NCI-H345 treated with DMSO at 0.1 percent for 48 hours (cell line): Measurements from ENCODE around the gene OR2V2.
"Not testable (repeated sequence)": the region's sequence is repeated elsewhere in the genome, so short reads cannot be mapped to it uniquely, and the experiment has no call there.

Experiments
- DNase-seq: peaks from one replicate; lab custom pipeline; 2025; ENCODE audit not compliant: unreplicated experiment; lab: John Stamatoyannopoulos, UW

Gene OR2V2

GRCh38 chr5:181114844-181115778 is 32.3 kb upstream of the OR2V2 start:
- no peak for DNase-seq

- DNase-seq, result no peak
These were observed 29.0 kb upstream of the OR2V2 start for GRCh38 chr5:181118369-181118768.

- no peak for DNase-seq
These were observed 28.3 kb upstream of the OR2V2 start for GRCh38 chr5:181119105-181119504.

GRCh38 chr5:181120306-181120705 is 27.1 kb upstream of the OR2V2 start:
- DNase-seq, result no peak

GRCh38 chr5:181120761-181121160 is 26.6 kb upstream of the OR2V2 start:
- no peak for DNase-seq

DNA sequence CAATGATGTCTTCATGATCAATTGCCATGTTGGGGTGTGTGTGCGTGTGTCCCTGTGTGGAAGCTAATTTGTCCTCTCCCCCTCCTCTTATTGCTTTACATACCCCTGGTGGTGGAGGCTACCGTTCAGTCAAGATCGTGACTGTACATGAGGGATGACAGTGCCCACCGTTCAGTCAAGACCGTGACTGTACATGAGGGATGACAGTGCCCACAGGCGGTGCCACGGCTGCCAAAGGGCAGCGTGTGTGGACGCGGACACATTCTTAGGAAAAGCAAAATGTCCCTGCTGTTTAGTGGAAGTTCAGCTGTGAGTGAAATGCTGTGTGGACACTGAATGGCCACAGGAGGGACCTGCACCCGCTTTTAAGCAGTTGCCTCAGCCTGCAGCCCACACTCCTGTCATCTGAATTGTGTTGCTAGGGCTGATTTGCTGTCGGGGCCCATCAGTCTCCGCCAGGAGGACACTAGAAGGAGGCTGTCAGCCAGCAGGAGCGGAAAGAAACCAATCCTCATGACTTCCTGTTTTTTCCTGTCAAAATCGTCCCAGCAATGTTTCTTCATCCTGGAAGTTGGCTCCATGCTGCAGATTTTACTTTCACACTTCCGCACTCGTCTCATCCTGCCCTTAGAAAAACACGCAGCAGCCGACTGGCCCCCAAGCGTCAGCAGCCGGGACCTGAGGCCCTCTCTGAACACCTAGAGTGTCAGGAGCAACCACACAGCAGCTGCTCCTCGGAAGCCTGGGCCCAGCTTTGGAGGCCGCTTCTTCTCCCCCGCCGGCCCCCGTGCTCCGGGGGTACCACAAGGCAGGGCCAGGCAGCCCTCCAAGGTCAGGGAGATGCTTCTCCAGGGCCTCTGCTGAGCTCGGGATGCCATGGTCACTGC is 25.5 kb upstream of the OR2V2 start:
- no peak for DNase-seq

DNA sequence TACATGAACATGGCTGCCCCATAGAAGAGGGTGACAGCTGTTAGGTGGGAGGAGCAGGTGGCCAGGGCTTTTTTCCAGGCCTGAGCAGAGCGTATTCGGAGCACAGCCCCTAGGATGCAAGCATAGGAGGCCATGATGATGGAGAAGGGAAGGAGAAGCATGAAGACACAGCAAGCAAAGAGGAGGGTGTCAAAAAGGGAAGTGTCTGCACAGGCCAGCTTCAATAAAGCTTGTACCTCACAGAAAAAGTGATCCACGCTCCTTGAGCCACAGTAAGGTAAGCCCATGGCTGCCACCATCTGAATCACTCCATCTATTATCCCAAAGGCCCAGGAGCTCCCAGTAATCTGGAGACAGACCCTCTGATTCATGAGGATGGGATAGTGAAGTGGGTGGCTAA is 22.9 kb upstream of the OR2V2 start:
- no peak for DNase-seq

DNA sequence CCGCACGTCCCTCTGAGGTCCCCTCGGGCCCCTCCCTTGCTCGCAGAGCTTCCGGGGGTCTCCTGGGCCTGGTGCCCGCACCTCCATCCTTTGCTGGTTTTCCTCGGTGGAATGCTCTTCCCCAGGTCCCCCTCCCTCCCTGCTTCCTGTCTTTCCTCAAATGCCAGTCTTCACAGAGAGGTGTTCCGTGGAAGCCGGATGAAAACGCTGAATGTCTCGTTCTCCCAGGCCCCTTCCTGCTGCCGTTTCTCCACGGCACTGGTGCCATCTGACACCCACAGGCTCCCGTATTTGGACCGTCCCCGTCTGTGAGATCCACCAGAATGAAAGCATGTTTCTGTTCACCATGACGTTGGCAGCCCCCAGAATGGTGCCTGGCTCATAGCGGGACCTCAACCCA is 20.5 kb upstream of the OR2V2 start:
- DNase-seq, result no peak

GRCh38 chr5:181127456-181127855 is 19.9 kb upstream of the OR2V2 start:
- DNase-seq, result no peak

DNA sequence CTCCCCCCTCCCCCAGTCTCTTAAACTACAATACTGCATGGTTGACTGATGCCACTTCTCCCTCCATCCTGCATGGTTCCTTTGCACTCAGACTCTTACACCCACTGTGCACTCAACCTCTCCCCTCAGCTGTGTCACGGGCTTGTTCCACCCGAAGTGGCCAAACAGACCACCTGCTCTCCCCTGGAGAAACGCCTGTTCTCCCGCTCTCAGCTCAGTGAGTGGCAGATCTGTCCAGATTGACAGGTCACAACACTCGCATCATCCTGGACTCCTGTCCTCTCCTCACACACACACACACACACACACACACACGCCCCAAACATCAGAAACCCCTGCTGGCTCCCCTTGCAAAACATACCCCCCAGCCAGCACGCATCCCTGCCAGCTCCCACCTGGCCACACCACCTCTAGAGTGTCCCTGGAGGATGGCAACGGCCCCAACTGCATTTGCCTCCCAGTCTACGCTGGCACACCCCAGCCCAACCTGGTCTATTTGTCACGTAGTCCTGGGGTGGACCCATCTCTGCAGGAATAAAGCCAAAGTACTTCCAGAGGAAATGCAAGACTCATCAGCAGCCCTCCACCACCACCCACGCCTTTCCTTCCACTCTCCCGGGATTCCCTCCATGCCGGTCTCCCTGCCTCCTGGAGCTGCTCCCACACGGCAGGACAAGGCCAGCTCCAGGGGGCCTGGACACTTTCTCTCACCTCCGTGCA is 19.3 kb upstream of the OR2V2 start:
- DNase-seq, result no peak

GRCh38 chr5:181129601-181130000 is 17.8 kb upstream of the OR2V2 start:
- no peak for DNase-seq

- not testable (repeated sequence) for DNase-seq
These were observed 17.3 kb upstream of the OR2V2 start for GRCh38 chr5:181130081-181130480.

GRCh38 chr5:181130832-181131496 is 16.4 kb upstream of the OR2V2 start, which contains the start of gene OR2V1:
Gene OR2V1 (minus strand): TSS chr5:181131169. CDS start chr5:181125304, 5,865 bp downstream.
- DNase-seq, result no peak

GRCh38 chr5:181131514-181131913 is 15.9 kb upstream of the OR2V2 start:
- DNase-seq, result no peak

- DNase-seq, result no peak
These were observed 14.3 kb upstream of the OR2V2 start for GRCh38 chr5:181133083-181133482.

GRCh38 chr5:181133610-181134231 is 13.7 kb upstream of the OR2V2 start:
- DNase-seq, result no peak

GRCh38 chr5:181134259-181134658 is 13.1 kb upstream of the OR2V2 start:
- DNase-seq, result no peak

DNA sequence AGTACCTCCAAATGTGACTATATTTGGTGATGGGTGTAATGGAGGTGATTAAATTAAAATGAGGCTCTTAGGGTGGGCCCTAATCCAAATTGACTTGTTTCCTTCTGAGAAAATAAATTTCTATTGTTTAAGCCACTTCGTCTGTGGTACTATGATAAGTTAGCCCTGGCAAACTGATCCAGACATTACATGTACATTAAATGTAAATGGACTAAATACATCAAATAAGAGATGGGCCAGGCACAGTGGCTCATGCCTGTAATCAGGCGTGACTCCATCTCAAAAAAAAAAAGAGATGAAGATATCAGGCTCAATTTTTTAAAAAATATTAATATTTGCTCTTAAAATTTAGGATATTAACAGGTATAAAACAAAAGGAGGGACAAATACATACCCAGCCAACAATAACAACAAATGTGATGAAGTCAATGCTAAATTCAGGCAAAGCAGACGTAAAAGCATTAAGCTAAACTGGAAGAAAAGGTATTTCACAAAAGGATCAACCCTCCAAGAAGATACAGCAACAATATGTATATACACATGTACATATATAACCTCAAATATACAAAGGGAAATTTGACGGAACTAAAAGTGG is 10.9 kb upstream of the OR2V2 start:
- no peak for DNase-seq

DNA sequence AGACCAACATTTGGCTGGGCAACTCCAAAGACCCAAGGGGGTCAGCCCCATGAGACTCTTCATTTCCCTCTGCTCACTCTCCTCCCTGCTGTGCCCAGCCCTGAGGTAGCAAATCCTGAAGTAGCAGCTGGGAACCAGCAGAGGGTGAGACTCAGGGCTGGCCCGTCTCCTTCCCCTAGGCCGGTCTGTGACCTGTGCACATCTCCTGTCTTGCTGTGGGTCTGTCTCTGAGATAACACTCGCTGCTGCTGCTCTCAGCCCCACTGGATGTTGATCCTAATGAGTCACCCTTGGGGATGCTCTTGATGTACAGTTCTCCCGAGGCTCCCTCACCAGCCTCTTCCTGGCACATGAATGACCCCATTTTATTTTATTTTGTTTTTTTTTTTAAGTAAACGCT is 9.1 kb upstream of the OR2V2 start:
- no peak for DNase-seq

DNA sequence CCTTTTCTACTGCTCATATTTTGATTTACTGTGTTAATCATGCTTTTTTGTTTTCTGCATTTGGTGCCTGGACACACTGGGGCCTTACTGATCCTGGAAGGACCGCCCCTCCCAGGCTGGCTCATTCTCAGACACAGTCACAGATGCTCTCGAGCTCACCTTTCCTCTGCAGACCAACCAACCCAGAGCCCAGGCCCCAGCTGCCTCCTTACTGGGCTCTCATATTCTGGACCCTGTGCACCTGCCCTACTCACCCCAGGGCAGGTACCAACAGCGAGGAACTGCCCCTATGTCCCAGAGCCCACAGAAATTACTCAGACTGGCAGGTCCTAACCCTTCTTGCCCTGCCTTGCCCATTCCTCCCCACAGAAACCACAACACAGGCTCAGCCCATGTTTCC is 6.6 kb upstream of the OR2V2 start:
- no peak for DNase-seq
